OCI-LY3 (cell line): ENCODE measurements around the gene CST5.

Experiments
- H2AFZ ChIP-seq: fragments of 200-600, 300-600 bp; shearing (Covaris generic); 2 replicates; pipeline ENCODE4 v1.6.0; 2014; ENCODE audit warnings: antibody characterized with exemption, low read depth, low read length
- H3K27ac ChIP-seq: fragments of 200-600, 300-600 bp; sonication (generic); 2 replicates; pipeline ENCODE4 v1.5.1; 2014; ENCODE audit warnings: mild to moderate bottlenecking, low read length, moderate library complexity, mixed read lengths
- H3K27me3 ChIP-seq: fragments of 200-600, 300-600 bp; sonication (generic); 2 replicates; pipeline ENCODE4 v1.6.1; 2014; ENCODE audit warnings: low read depth, low read length, mixed read lengths
- H3K36me3 ChIP-seq: fragments of 200-600, 300-600 bp; sonication (generic); replicated peaks from 2 replicates; pipeline ENCODE3; 2014; ENCODE audit warnings: low read depth, low read length, mixed read lengths
- H3K4me1 ChIP-seq: fragments of 300-600, 200-600 bp; sonication (generic); 2 replicates; pipeline ENCODE4 v1.6.1; 2014; ENCODE audit warnings: low read length, mixed read lengths
- H3K4me2 ChIP-seq: fragments of 200-600, 300-600 bp; sonication (generic); 2 replicates; pipeline ENCODE4 v1.6.1; 2014; ENCODE audit warnings: low read length, mixed read lengths
- H3K4me3 ChIP-seq: fragments of 300-600, 200-600 bp; sonication (generic); 2 replicates; pipeline ENCODE4 v1.5.1; 2014; ENCODE audit warnings: antibody characterized with exemption, mild to moderate bottlenecking, low read length, moderate library complexity
- H3K79me2 ChIP-seq: fragments of 300-600, 200-600 bp; shearing (Covaris generic); 2 replicates; pipeline ENCODE4 v1.6.1; 2014; ENCODE audit warnings: mild to moderate bottlenecking, low read length, mixed read lengths
- H3K9ac ChIP-seq: fragments of 300-600, 200-600 bp; shearing (Covaris generic); 2 replicates; pipeline ENCODE4 v1.6.0; 2014; ENCODE audit warnings: mild to moderate bottlenecking, low read length, moderate library complexity
- H3K9me3 ChIP-seq: fragments of 200-600, 300-600 bp; shearing (Covaris generic); 2 replicates; pipeline ENCODE4 v1.6.1; 2014; ENCODE audit warnings: low read length, mixed read lengths; ENCODE audit not compliant: insufficient read depth
- H4K20me1 ChIP-seq: fragments of 200-600, 300-600 bp; sonication (generic); 2 replicates; pipeline ENCODE4 v1.6.1; 2016; ENCODE audit warnings: low read length, mixed read lengths; ENCODE audit not compliant: insufficient read depth
- CTCF ChIP-seq: fragments of 200-600, 300-600 bp; sonication (generic); IDR thresholded peaks from 2 replicates; pipeline ENCODE4 v1.5.1; 2014; ENCODE audit warnings: antibody characterized with exemption, low read length, low read depth
- EZH2phosphoT487 ChIP-seq: fragments of 200-600 bp; shearing (Covaris generic); IDR thresholded peaks from 2 replicates; pipeline ENCODE4 v1.6.1; 2018; ENCODE audit warnings: antibody characterized with exemption, mixed run types, low read depth

CST5 gene

DNA sequence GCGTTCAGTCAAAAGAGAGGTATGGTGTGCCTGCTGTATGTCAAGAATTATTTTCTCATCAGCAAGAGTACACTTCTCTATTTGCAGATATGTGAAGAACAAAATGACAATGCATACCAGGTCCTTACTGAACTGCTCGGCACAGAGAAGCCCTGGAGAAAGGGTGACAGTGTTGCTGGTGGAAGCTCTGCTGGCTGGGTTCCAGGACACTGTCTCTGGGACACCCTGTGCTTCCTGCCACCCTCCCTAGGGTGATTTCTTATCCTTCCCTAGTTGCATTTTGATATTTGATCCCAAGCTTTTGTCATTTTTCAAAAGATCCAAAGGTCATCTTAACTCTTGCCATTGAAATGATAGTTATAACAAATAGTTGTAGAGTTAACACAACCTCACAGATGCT is 8.3 kb upstream of the CST5 start:
- Histone ChIP-seq H3K4me1 (no peaks in the 10 kb centered on the region), H3K9ac (no peak overlapping the region), H3K4me2 (no peak overlapping the region), H3K27ac (no peak overlapping the region), H3K4me3 (no peak overlapping the region), H3K9me3 (no peaks in the 10 kb centered on the region), H3K79me2 (no peaks in the 10 kb centered on the region), H3K36me3 (no peaks in the 10 kb centered on the region), H3K27me3 (peaks cover 30% of the 10 kb centered on the region), H2AFZ (no peak overlapping the region), H4K20me1 (no peaks in the 10 kb centered on the region)
- TF ChIP-seq CTCF, result no peak
- TF ChIP-seq EZH2phosphoT487, result no peak

DNA sequence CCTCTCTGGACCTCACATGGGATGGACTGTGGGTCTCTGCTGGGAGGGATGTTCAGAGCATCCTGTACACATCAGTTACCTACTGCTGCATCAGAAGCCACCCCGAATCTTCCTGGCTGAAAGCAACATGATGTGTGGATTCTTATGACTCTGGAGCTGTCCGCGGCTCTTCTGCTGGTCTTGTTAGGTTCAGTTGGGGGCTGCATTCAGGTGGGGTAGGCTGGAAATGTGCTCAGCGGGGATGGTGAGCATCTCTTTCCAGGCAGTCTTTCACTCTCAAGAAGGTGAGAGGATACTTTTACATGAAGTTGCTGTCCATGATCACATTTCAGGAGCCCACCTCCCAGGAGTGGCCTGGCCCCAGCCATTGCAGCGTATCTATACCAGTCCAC is 5.2 kb upstream of the CST5 start:
- TF ChIP-seq CTCF, result no peak
- no peak for TF ChIP-seq EZH2phosphoT487
- no peak overlapping the region for H3K4me3 ChIP-seq
- H3K9ac ChIP-seq, result no peak overlapping the region
- peaks cover 31% of the 10 kb centered on the region for H3K27me3 ChIP-seq
- no peak overlapping the region for H2AFZ ChIP-seq
- H4K20me1 ChIP-seq, result no peaks in the 10 kb centered on the region
- H3K79me2 ChIP-seq, result no peaks in the 10 kb centered on the region
- no peak overlapping the region for H3K27ac ChIP-seq
- no peaks in the 10 kb centered on the region for H3K9me3 ChIP-seq
- no peaks in the 10 kb centered on the region for H3K4me1 ChIP-seq
- no peaks in the 10 kb centered on the region for H3K36me3 ChIP-seq
- no peak overlapping the region for H3K4me2 ChIP-seq

DNA sequence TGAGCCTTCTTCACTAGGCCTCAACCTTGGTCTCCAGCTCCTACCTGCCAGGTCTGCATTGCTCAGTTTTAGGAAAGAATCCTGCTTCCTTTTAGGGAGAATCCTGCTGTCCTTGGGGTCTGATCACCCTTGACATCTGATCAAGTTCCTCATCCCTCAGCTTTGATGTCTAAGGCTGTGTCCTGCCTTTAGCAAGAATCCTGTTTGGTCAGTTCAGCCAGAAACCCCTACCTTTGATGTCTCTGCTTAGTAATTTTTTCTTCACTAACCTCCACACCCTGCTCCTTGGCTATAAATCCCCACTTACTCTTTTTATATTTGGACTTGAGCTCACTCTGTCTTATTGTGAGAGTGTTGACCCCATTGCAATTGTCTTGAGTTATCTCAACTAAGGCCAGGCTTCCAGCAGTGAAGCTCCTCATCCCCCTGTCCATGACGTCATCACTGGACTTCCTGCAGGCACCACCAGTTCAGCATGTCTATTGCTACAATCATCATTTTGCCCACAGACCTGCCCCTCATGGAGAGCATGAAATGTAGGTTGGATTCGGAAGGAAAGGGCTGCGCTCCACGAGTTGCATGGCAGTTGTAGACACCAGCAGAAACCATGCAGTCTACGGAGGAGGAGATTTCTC is 4.7 kb upstream of the CST5 start:
- no peak for TF ChIP-seq EZH2phosphoT487
- no peak for TF ChIP-seq CTCF
- no peak overlapping the region for H3K4me2 ChIP-seq
- H3K27ac ChIP-seq, result no peak overlapping the region

DNA sequence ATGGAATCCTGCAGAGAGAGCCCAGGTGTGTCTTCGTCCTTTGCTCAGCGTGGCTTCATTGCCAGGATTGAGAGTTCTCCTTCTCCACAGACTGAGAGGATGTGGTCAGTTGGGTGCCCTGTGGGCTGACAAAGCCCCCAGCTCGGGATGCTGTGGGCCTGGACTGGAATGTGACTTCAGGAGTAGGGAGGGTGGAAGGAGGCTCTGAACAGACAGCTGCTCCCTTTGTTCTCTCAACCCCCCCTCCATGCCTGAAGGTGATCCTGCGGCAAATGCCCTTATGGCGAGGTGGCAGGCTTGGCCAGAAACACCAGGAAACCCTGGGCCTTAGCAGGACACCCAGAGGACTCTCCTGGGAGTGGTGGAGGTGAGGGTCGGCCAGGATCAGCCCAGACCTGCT is 1.8 kb upstream of the CST5 start:
- H3K4me1 ChIP-seq, result no peaks in the 10 kb centered on the region
- H3K27ac ChIP-seq, result no peak overlapping the region
- H3K9ac ChIP-seq, result no peak overlapping the region
- no peak for TF ChIP-seq EZH2phosphoT487
- H3K36me3 ChIP-seq, result no peaks in the 10 kb centered on the region
- no peak overlapping the region for H2AFZ ChIP-seq
- H3K4me3 ChIP-seq, result no peak overlapping the region
- no peak overlapping the region for H3K4me2 ChIP-seq
- 0 out of 2 replicates have a peak, but pooled peaks cover 12% of the 10 kb centered on the region for H3K27me3 ChIP-seq
- no peaks in the 10 kb centered on the region for H3K79me2 ChIP-seq
- no peaks in the 10 kb centered on the region for H4K20me1 ChIP-seq
- no peaks in the 10 kb centered on the region for H3K9me3 ChIP-seq

More for the DNA sequence above, 4.7 kb upstream of the CST5 start:
- H3K4me1 ChIP-seq, result no peaks in the 10 kb centered on the region
- no peaks in the 10 kb centered on the region for H3K36me3 ChIP-seq
- H3K4me3 ChIP-seq, result no peak overlapping the region
- peaks cover 32% of the 10 kb centered on the region for H3K27me3 ChIP-seq
- H3K79me2 ChIP-seq, result no peaks in the 10 kb centered on the region
- no peak overlapping the region for H2AFZ ChIP-seq
- H3K9me3 ChIP-seq, result no peaks in the 10 kb centered on the region
- H4K20me1 ChIP-seq, result no peaks in the 10 kb centered on the region
- H3K9ac ChIP-seq, result no peak overlapping the region
